Ishikawa (cell line): ENCODE measurements around the gene SETBP1.

Source experiments
- CEBPB ChIP-seq: IDR thresholded peaks from 2 replicates; pipeline ENCODE4 v1.6.1; 2012
- CREB1 ChIP-seq: IDR thresholded peaks from 2 replicates; pipeline ENCODE4 v1.6.1; 2012; ENCODE audit warnings: low read depth
- YY1 ChIP-seq: IDR thresholded peaks from 2 replicates; pipeline ENCODE4 v1.6.1; 2012; ENCODE audit warnings: low read depth
- TF ChIP-seq, protein P1 (sequence below): IDR thresholded peaks from 2 replicates; pipeline ENCODE4 v1.6.1; 2012; ENCODE audit warnings: low read depth, mild to moderate bottlenecking

DNA sequence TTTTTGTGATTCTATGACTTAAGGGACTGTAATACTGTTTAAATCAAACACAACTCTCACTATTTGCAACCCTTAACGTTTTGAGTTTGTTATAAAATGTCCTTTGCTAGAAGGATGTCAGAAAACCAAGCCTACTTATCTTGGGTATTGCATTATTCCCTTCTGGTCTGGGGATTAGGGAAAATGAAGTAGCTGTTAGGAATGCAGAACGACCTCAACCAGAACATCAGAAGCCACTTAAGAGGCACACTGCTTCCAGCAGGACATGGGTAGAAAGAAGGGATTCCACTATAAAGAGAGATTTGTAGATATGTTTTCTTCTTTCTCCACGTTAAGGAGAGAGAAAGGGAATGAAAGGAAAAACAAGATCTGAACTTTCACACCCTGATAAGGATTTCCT is 101.2 kb downstream of the SETBP1 start:
- TF ChIP-seq, protein P1, sequence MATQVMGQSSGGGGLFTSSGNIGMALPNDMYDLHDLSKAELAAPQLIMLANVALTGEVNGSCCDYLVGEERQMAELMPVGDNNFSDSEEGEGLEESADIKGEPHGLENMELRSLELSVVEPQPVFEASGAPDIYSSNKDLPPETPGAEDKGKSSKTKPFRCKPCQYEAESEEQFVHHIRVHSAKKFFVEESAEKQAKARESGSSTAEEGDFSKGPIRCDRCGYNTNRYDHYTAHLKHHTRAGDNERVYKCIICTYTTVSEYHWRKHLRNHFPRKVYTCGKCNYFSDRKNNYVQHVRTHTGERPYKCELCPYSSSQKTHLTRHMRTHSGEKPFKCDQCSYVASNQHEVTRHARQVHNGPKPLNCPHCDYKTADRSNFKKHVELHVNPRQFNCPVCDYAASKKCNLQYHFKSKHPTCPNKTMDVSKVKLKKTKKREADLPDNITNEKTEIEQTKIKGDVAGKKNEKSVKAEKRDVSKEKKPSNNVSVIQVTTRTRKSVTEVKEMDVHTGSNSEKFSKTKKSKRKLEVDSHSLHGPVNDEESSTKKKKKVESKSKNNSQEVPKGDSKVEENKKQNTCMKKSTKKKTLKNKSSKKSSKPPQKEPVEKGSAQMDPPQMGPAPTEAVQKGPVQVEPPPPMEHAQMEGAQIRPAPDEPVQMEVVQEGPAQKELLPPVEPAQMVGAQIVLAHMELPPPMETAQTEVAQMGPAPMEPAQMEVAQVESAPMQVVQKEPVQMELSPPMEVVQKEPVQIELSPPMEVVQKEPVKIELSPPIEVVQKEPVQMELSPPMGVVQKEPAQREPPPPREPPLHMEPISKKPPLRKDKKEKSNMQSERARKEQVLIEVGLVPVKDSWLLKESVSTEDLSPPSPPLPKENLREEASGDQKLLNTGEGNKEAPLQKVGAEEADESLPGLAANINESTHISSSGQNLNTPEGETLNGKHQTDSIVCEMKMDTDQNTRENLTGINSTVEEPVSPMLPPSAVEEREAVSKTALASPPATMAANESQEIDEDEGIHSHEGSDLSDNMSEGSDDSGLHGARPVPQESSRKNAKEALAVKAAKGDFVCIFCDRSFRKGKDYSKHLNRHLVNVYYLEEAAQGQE = no peak
- TF ChIP-seq YY1 (no peak), CEBPB (no peak), CREB1 (no peak)
